Subcutaneous adipose tissue (tissue), 4 donors: ENCODE data around the gene PEPD. TPM values are rescaled to one million over a fixed set of nuclear protein-coding genes. Genes with fewer than 3 reads are reported as not detected.

Experiments
- total RNA-seq, 4 donors: library from RNA; depleted of rRNA; stranded (reverse); fragments of >200 nt; gene quantifications; one replicate each; pipeline ENCODE4 v1.1.0, GENCODE V29; 2016
- TF ChIP-seq, protein P1 (sequence below): fragments of 450-650 bp; IDR thresholded peaks from one replicate; pipeline ENCODE4 v1.5.1; 2016; ENCODE audit warnings: low read depth, mild to moderate bottlenecking, control low read depth, antibody characterized with exemption, moderate library complexity

The PEPD gene
- total RNA-seq, 4 donors from 2014 or later, result 71.3 to 110 (median 92.6) TPM

GRCh38 chr19:33558856-33559255 lies 37.3 kb upstream of the PEPD start:
- TF ChIP-seq, protein P1, sequence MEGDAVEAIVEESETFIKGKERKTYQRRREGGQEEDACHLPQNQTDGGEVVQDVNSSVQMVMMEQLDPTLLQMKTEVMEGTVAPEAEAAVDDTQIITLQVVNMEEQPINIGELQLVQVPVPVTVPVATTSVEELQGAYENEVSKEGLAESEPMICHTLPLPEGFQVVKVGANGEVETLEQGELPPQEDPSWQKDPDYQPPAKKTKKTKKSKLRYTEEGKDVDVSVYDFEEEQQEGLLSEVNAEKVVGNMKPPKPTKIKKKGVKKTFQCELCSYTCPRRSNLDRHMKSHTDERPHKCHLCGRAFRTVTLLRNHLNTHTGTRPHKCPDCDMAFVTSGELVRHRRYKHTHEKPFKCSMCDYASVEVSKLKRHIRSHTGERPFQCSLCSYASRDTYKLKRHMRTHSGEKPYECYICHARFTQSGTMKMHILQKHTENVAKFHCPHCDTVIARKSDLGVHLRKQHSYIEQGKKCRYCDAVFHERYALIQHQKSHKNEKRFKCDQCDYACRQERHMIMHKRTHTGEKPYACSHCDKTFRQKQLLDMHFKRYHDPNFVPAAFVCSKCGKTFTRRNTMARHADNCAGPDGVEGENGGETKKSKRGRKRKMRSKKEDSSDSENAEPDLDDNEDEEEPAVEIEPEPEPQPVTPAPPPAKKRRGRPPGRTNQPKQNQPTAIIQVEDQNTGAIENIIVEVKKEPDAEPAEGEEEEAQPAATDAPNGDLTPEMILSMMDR, result no peak

- TF ChIP-seq, protein P1, result no peak
These were observed 36.6 kb upstream of the PEPD start for GRCh38 chr19:33558151-33558550.

DNA sequence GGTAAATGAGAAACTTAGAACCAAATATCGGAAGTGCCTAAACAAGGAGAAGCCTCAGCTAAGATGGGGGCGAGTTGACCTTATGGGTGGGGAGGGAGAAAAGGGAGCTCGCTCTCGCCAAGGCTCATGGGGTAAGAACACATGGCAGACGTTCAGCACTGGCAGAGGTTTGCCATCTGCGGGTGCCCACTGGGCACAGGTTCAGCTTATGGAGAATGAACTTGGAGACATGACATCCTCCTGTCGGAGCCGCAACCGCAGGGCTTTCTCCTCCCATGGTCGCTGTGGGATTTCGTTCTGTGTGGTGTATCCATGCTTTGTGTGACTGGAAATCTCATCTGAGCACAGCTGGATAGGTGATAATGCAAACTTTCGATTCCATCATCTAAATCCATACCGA lies 36.1 kb upstream of the PEPD start:
- TF ChIP-seq, protein P1, result no peak

DNA sequence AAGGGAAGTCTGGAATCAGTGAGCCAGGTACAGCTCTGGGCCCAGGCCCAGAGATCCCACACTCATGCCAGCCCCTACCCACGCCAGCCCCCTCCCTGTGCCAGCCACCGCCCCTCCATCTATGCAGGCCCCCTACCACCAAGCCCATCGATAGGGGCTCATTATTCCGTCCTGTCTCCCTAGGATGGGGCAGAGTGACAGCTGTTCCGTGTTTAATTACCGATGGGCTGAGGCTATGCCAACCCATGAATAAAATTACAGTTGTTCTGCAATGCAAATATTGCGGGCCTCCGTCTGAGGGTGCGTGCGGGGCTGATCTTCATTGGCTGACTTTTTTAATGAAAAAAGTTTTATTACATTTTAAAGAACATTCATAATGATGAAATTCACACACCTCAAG lies 35.6 kb upstream of the PEPD start:
- TF ChIP-seq, protein P1, result no peak

- TF ChIP-seq, protein P1, result no peak
These were observed 34.7 kb upstream of the PEPD start for GRCh38 chr19:33556261-33556660.

GRCh38 chr19:33554821-33555220 lies 33.2 kb upstream of the PEPD start:
- TF ChIP-seq, protein P1, result no peak

DNA sequence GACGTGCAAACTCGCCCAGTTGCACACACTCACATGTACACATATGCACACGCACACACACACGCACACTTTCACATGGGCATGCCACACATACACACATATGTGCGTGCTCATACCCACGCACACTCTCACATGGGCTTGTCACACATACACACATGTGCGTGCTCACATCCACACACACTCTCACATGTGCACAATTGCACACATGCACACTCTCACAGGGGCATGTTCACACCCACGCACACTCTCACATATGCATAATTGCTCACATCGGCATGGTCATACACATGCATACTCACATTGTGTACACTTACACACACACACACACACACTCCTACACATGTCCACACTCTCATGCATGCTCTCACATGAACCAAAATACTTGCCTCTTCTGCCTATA lies 32.8 kb upstream of the PEPD start:
- TF ChIP-seq, protein P1, result no peak
